22Rv1 (cell line): Measurements from ENCODE around the gene LITAF.

ENCODE experiments used
- CTCF ChIP-seq: fragments of 450-650 bp; IDR thresholded peaks from 2 replicates; pipeline ENCODE4 v1.5.1; 2017; ENCODE audit warnings: mild to moderate bottlenecking
- ZFX ChIP-seq: fragments of 450-650 bp; IDR thresholded peaks from 2 replicates; pipeline ENCODE4 v1.6.1; 2017; ENCODE audit warnings: antibody characterized with exemption, borderline replicate concordance

- no peak for TF ChIP-seq CTCF
- TF ChIP-seq ZFX: no peak
These were observed 29.6 kb downstream of the LITAF start for GRCh38 chr16:11556945-11557720.
